ENCODE data around the gene FZR1.

The FZR1 gene

GRCh38 chr19:3505598-3506383 lies at the start of gene FZR1:
TSS of gene FZR1 (plus strand) at chr19:3506311. CDS start at chr19:3522990, 16,679 bp downstream.
- in situ Hi-C loops (cut with MboI; ENCODE audit: low sequenced_read_pairs): no loop called here

- in situ Hi-C loops (cut with MboI; ENCODE audit: low sequenced_read_pairs): no loop called here
These were observed 49.1 kb upstream of the FZR1 start for GRCh38 chr19:3456925-3457527.

- in situ Hi-C loops (cut with MboI; ENCODE audit: low sequenced_read_pairs): no loop called here
These were observed 48.4 kb upstream of the FZR1 start for GRCh38 chr19:3457528-3458228.

- in situ Hi-C loops (cut with MboI; ENCODE audit: low sequenced_read_pairs): no loop called here
These were observed 47.7 kb upstream of the FZR1 start for GRCh38 chr19:3458229-3459088.

- in situ Hi-C loops (cut with MboI; ENCODE audit: low sequenced_read_pairs): no loop called here
These were observed 46.8 kb upstream of the FZR1 start for GRCh38 chr19:3459089-3459881.

GRCh38 chr19:3459965-3460582 lies 46.0 kb upstream of the FZR1 start:
- in situ Hi-C loops (cut with MboI; ENCODE audit: low sequenced_read_pairs): no loop called here

GRCh38 chr19:3462991-3463713 lies 43.0 kb upstream of the FZR1 start:
- in situ Hi-C loops (cut with MboI; ENCODE audit: low sequenced_read_pairs): no loop called here

- in situ Hi-C loops (cut with MboI; ENCODE audit: low sequenced_read_pairs): no loop called here
These were observed 42.2 kb upstream of the FZR1 start for GRCh38 chr19:3463714-3464586.

- in situ Hi-C loops (cut with MboI; ENCODE audit: low sequenced_read_pairs): no loop called here
These were observed 41.4 kb upstream of the FZR1 start for GRCh38 chr19:3464587-3465235.

- in situ Hi-C loops (cut with MboI; ENCODE audit: low sequenced_read_pairs): no loop called here
These were observed 40.6 kb upstream of the FZR1 start for GRCh38 chr19:3465552-3465951.

GRCh38 chr19:3466635-3467034 lies 39.5 kb upstream of the FZR1 start:
- in situ Hi-C loops (cut with MboI; ENCODE audit: low sequenced_read_pairs): no loop called here

- in situ Hi-C loops (cut with MboI; ENCODE audit: low sequenced_read_pairs): no loop called here
These were observed 38.5 kb upstream of the FZR1 start for GRCh38 chr19:3467437-3468198.

GRCh38 chr19:3468211-3468610 lies 37.9 kb upstream of the FZR1 start:
- in situ Hi-C loops (cut with MboI; ENCODE audit: low sequenced_read_pairs): no loop called here

- in situ Hi-C loops (cut with MboI; ENCODE audit: low sequenced_read_pairs): loop anchor here (5.0 kb wide), 1 partner anchor 143 kb away; no protein-coding TSS in a partner anchor
These were observed 36.2 kb upstream of the FZR1 start for GRCh38 chr19:3469638-3470499.

- in situ Hi-C loops (cut with MboI; ENCODE audit: low sequenced_read_pairs): loop anchor here (5.0 kb wide), 1 partner anchor 143 kb away; no protein-coding TSS in a partner anchor
These were observed 35.5 kb upstream of the FZR1 start for GRCh38 chr19:3470500-3471128.

Measured in HL-60/S4 (cell line).